Measurements from ENCODE around the gene SLC6A18.

SLC6A18 gene

DNA sequence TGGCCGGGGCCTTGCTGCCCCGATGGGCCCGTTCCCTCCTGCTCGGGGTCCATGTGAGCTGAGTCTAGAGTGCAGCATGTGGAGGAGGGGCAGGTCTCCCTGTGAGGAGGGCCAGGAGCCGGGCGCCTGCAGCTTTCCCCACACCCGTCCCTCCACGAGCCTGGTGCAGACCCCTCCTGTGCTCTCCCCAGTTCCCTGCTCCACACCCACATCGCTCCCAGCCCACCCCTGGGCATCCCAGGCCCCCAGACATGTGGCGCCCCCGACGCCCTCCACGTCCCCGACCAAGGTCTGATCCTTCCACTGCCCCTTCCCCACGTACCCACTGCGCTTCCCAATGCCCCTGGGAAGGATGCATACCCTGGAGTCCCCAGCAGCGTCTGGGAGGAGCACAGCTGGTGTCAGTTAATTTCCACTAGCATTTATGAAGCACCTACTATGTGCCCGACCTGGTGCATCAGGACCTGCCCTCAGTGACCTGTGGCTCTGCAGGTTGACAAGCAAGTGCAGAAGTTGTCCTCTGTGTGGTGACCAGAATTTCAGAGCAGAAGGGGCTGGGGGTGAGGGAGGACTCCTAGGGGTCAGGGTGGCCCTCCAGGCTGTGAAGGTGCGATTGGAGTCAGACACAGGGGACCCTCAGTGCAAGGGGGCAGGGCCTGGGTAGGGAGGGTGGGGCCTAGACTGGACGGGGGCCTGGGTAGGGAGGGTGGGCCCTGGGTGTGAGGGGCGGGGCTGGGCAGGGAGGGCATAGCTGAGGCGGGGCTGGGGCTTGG lies 10.8 kb upstream of the SLC6A18 start:
- no peak for DNase-seq
- no peak overlapping the region for H3K4me3 Mint-ChIP-seq
- H3K36me3 Mint-ChIP-seq (ENCODE audit: low read depth), result no peaks in the 10 kb centered on the region
- H3K27ac Mint-ChIP-seq, result no peak overlapping the region
- H3K9me3 Mint-ChIP-seq, result peaks cover 7% of the 10 kb centered on the region
- peaks cover 10% of the 10 kb centered on the region for H3K27me3 Mint-ChIP-seq (ENCODE audit: low read depth, poor library complexity)
- TF ChIP-seq, protein P1, sequence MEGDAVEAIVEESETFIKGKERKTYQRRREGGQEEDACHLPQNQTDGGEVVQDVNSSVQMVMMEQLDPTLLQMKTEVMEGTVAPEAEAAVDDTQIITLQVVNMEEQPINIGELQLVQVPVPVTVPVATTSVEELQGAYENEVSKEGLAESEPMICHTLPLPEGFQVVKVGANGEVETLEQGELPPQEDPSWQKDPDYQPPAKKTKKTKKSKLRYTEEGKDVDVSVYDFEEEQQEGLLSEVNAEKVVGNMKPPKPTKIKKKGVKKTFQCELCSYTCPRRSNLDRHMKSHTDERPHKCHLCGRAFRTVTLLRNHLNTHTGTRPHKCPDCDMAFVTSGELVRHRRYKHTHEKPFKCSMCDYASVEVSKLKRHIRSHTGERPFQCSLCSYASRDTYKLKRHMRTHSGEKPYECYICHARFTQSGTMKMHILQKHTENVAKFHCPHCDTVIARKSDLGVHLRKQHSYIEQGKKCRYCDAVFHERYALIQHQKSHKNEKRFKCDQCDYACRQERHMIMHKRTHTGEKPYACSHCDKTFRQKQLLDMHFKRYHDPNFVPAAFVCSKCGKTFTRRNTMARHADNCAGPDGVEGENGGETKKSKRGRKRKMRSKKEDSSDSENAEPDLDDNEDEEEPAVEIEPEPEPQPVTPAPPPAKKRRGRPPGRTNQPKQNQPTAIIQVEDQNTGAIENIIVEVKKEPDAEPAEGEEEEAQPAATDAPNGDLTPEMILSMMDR (IDR thresholded peaks at IDR 0.05), result no peak
- H3K4me1 Mint-ChIP-seq, result peaks cover 15% of the 10 kb centered on the region

DNA sequence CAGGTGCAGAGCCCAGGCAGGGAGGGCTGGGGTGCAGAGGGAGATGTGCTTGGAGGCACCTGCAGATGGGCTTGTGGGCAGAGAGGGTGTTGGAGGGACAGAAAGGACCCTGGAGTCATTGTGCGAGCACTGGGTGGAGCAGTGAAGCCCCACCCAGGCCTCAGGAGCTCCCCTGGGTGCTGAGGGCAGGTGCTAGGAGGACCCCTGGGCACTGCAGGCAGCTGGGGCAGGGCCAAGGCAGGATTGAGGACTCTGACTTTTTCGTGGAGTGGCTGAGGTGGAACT lies 10.3 kb upstream of the SLC6A18 start:
- Mint-ChIP-seq H3K4me1 (peaks cover 10% of the 10 kb centered on the region), H3K27me3 (ENCODE audit: low read depth, poor library complexity) (peaks cover 15% of the 10 kb centered on the region)

DNA sequence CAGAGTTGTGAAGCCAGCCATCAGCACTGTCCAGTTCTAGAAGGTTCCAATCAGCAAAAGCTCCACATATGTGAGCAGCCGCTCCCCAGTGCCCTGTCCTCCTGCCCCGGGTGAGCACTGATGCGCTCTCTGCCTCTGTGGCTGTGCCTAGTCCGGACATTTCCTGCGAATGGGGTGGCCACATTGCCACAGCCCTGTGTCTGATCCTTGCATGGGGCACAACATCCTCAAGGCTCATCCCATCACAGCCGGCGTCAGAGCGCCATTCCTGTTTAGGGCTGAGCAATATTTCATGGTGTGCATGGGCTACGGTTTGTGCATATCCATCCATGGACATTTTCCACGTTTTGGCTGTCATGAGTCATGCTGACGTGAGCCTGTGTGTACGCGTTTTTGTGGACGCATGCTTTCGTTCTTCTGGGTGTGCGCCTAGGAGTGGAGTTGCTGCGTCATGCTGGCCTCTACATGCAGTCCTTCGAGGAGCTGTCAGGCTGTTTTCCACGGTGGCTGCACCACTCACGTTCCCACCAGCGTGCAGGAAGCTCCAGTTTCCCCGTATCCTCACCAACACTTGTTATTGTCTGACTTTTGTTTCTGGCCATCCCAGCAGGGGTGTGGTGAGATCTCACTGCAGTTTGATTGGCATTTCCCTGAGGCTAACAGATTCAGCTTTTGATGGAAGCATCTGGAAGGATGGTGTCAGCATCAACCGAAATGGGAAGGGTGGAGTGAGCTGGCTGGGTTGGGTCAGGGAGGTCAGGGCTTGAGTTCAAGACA lies 9.7 kb upstream of the SLC6A18 start:
- Mint-ChIP-seq H3K27me3 (ENCODE audit: low read depth, poor library complexity) (peaks cover 17% of the 10 kb centered on the region), H3K4me1 (peaks cover 10% of the 10 kb centered on the region), H3K9me3 (peaks cover 7% of the 10 kb centered on the region), H3K36me3 (ENCODE audit: low read depth) (no peaks in the 10 kb centered on the region), H3K4me3 (no peak overlapping the region), H3K27ac (peak overlapping the region; percentile 69)
- TF ChIP-seq, protein P1 (IDR thresholded peaks at IDR 0.05), result no peak
- no peak for DNase-seq

More for the DNA sequence above, 10.3 kb upstream of the SLC6A18 start:
- Mint-ChIP-seq H3K9me3 (peaks cover 7% of the 10 kb centered on the region), H3K27ac (no peak overlapping the region), H3K4me3 (no peak overlapping the region), H3K36me3 (ENCODE audit: low read depth) (no peaks in the 10 kb centered on the region)
- no peak for DNase-seq
- TF ChIP-seq, protein P1 (IDR thresholded peaks at IDR 0.05), result no peak

DNA sequence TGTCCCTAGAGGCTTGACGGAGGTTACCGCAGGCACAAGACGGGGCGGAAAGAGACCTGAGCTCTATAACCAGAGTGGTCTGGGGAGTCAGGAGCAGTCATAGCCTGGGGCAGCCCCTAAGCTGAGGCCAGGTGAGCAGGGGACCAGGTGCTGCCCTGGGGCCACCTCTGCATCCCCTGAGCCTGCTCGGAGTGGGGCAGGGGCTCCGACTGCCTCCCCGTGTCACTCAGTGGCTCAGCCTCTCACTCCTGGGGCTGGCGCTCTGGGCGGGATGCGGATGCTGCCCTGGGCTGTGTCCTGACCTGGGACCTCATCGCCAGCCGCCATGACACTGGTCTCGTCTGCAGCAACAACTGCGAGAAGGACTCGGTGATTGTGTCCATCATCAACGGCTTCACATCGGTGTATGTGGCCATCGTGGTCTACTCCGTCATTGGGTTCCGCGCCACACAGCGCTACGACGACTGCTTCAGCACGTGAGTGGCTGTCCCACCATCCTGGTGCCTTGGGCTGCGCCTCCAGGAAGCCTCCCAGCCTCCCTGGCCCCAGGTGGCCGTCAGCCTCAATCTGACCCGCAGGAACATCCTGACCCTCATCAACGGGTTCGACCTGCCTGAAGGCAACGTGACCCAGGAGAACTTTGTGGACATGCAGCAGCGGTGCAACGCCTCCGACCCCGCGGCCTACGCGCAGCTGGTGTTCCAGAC lies 8.8 kb upstream of the SLC6A18 start:
- no peak overlapping the region for H3K27ac Mint-ChIP-seq
- peaks cover 7% of the 10 kb centered on the region for H3K9me3 Mint-ChIP-seq
- peaks cover 17% of the 10 kb centered on the region for H3K27me3 Mint-ChIP-seq (ENCODE audit: low read depth, poor library complexity)
- TF ChIP-seq, protein P1 (IDR thresholded peaks at IDR 0.05), result no peak
- no peak overlapping the region for H3K4me3 Mint-ChIP-seq
- DNase-seq, result no peak
- no peaks in the 10 kb centered on the region for H3K36me3 Mint-ChIP-seq (ENCODE audit: low read depth)
- peaks cover 10% of the 10 kb centered on the region for H3K4me1 Mint-ChIP-seq

DNA sequence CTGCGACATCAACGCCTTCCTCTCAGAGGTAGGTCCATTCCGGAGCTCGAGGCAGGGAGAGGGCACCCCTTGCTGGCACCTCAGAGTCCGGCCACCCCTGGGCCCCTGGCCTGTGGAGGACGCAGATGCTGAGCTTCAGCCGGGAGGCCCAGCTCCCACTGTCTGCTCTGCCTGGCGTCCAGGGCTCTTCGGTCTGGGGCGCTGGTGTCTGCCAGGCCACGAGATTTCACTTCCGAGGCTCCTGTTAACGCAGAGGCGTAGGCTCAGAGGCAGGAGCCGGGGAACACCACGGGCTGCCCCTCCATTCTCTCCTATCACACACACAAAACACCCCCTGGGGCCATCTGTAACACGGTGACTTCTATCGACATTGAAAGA lies 8.3 kb upstream of the SLC6A18 start:
- TF ChIP-seq, protein P1 (IDR thresholded peaks at IDR 0.05), result no peak
- Mint-ChIP-seq H3K36me3 (ENCODE audit: low read depth) (no peaks in the 10 kb centered on the region), H3K9me3 (peaks cover 7% of the 10 kb centered on the region), H3K27me3 (ENCODE audit: low read depth, poor library complexity) (peaks cover 17% of the 10 kb centered on the region), H3K4me3 (no peak overlapping the region), H3K4me1 (peaks cover 10% of the 10 kb centered on the region), H3K27ac (no peak overlapping the region)
- DNase-seq, result no peak

All from nephron progenitor cell (in vitro differentiated cells).